K562 (cell line): ENCODE results near the gene MINDY4. TPM values are rescaled to one million over a fixed set of nuclear protein-coding genes. Genes with fewer than 3 reads are reported as not detected.

Experiments
- ATAC-seq: fragments of 200-7000 bp; cut with Tn5 transposase; 3 replicates; pipeline ENCODE4 v1.9.1; 2020; ENCODE audit warnings: moderate library complexity
- BruUV-seq: library from RNA; stranded (reverse); fragments of 400-500 nt; replicated peaks from 2 replicates; lab custom pipeline; 2021; lab: Mats Ljungman, UMichigan
- CTCF ChIA-PET: fragments of 300-600 bp; formaldehyde crosslinking; extraction: SDS; loops from one replicate; lab custom pipeline; 2021; ENCODE audit warnings: low intra/inter-chr PET ratio; lab: Yijun Ruan, JAX
- POLR2A ChIA-PET: fragments of 300-600, 350-650 bp; sonication (Branson Sonifier 250); formaldehyde crosslinking; extraction: SDS; loops from one replicate; lab custom pipeline; 2021; ENCODE audit warnings: antibody characterized with exemption, inconsistent platforms; lab: Yijun Ruan, JAX
- DNase-seq, 4 experiments: peaks; one replicate each; pipeline versions ENCODE4 v3.0.0 to v3.0.0-alpha.2; 2011 to 2018; ENCODE audit warnings: low spot score in 3 of 4, mixed read lengths in 3 of 4; ENCODE audit errors: extremely low read depth in 1 of 4
- FAIRE-seq: peaks from 2 replicates; lab custom pipeline; 2011; peaks lifted over from hg19 to GRCh38; lab: Jason Lieb, UNC
- H2AFZ ChIP-seq: 2 replicates; pipeline ENCODE4 v1.6.0; 2011; ENCODE audit warnings: low read depth, low read length, control low read depth, inconsistent platforms
- H3K27ac ChIP-seq: fragments of 200-600 bp; 3 replicates; pipeline ENCODE4 v1.8.0; 2011; ENCODE audit warnings: low read depth, mild to moderate bottlenecking, control low read depth, inconsistent platforms, low read length, moderate library complexity, mixed read lengths; ENCODE audit errors: extremely low read depth
- H3K27me3 ChIP-seq, 2 experiments: fragments of 300-600 bp in 1 of 2; 2 replicates in 1 of 2; 3 replicates in 1 of 2; pipeline versions ENCODE4 v1.6.0 to v1.8.0; 2011; ENCODE audit warnings: inconsistent platforms in 2 of 2, low read length in 2 of 2, mild to moderate bottlenecking in 1 of 2, mixed read lengths in 1 of 2, moderate library complexity in 1 of 2; ENCODE audit not compliant: control insufficient read depth in 2 of 2, insufficient read depth in 2 of 2
- H3K36me3 ChIP-seq: fragments of 300-600 bp; 3 replicates; pipeline ENCODE4 v1.8.0; 2011; ENCODE audit warnings: mild to moderate bottlenecking, low read length, inconsistent platforms; ENCODE audit not compliant: control insufficient read depth, insufficient read depth
- H3K4me1 ChIP-seq, 2 experiments: fragments of 200-600 bp in 1 of 2; replicated peaks in 1 of 2; 2 replicates in 1 of 2; 3 replicates in 1 of 2; pipeline versions ENCODE4 v1.5.1 to v1.8.0; 2011; ENCODE audit warnings: inconsistent platforms in 2 of 2, low read length in 2 of 2, mild to moderate bottlenecking in 1 of 2, mixed read lengths in 1 of 2, moderate library complexity in 1 of 2; ENCODE audit not compliant: control insufficient read depth in 2 of 2, insufficient read depth in 2 of 2
- H3K4me2 ChIP-seq: 2 replicates; pipeline ENCODE4 v1.6.1; 2011; ENCODE audit warnings: low read length, control low read depth, inconsistent platforms, mixed read lengths; ENCODE audit not compliant: insufficient read depth
- H3K4me3 ChIP-seq: fragments of 200-600 bp; sonication (generic), shearing (Covaris generic); 2 replicates; pipeline ENCODE4 v1.5.1; 2016; ENCODE audit warnings: control low read depth, inconsistent platforms
- H3K79me2 ChIP-seq: fragments of 200-600 bp; 3 replicates; pipeline ENCODE4 v1.8.0; 2011; ENCODE audit warnings: low read length, inconsistent platforms; ENCODE audit not compliant: control insufficient read depth, insufficient read depth
- H3K9ac ChIP-seq, 2 experiments: 2 replicates each; pipeline versions ENCODE4 v1.6.0 to v1.6.1; 2011; ENCODE audit warnings: low read depth in 2 of 2, low read length in 2 of 2, control low read depth in 1 of 2, inconsistent platforms in 1 of 2, mild to moderate bottlenecking in 1 of 2, mixed read lengths in 1 of 2; ENCODE audit not compliant: insufficient read depth in 1 of 2
- H3K9me1 ChIP-seq: one replicate; pipeline ENCODE4 v1.6.0; 2011; ENCODE audit warnings: inconsistent platforms, mild to moderate bottlenecking, low read length, moderate library complexity; ENCODE audit not compliant: control insufficient read depth, insufficient read depth
- H3K9me3 ChIP-seq: replicated peaks from 2 replicates; pipeline ENCODE4 v1.5.1; 2011; ENCODE audit warnings: low read depth, low read length, inconsistent platforms; ENCODE audit not compliant: control insufficient read depth, insufficient read depth
- H4K20me1 ChIP-seq: replicated peaks from 2 replicates; pipeline ENCODE4 v1.6.1; 2011; ENCODE audit warnings: low read length, inconsistent platforms, mixed read lengths; ENCODE audit not compliant: control insufficient read depth, insufficient read depth
- EP300 ChIP-seq: IDR thresholded peaks from 2 replicates; pipeline ENCODE4 v1.6.1; 2012; ENCODE audit warnings: low read length, improper control_type of control experiment
- JUND ChIP-seq, 2 experiments: IDR thresholded peaks; 2 replicates in 1 of 2; 3 replicates in 1 of 2; pipeline ENCODE4 v1.6.1; 2011; ENCODE audit warnings: borderline replicate concordance in 2 of 2, low read depth in 2 of 2, low read length in 2 of 2, improper control_type of control experiment in 1 of 2, missing biosample characterization in 1 of 2, missing genetic modification characterization in 1 of 2, missing genetic modification reagents in 1 of 2
- POLR2AphosphoS2 ChIP-seq: IDR thresholded peaks from 2 replicates; pipeline ENCODE4 v1.6.1; 2012; ENCODE audit warnings: low read length, improper control_type of control experiment
- SMARCC2 ChIP-seq: fragments of 450-650 bp; IDR thresholded peaks from 2 replicates; pipeline ENCODE4 v1.6.1; 2017; ENCODE audit warnings: antibody characterized with exemption, moderate library complexity, mild to moderate bottlenecking, low read depth
- SRSF9 ChIP-seq: fragments of 200-400 bp; formaldehyde crosslinking; IDR thresholded peaks from 2 replicates; pipeline ENCODE4 v1.6.1; 2017; ENCODE audit warnings: low read depth, low read length, borderline replicate concordance
- TOE1 ChIP-seq, 2 experiments: fragments of 450-650 bp in 1 of 2; sonication (generic) in 1 of 2; formaldehyde crosslinking in 1 of 2; IDR thresholded peaks; 2 replicates each; pipeline versions ENCODE4 v1.7.1 to v1.8.0; 2016 to 2022; ENCODE audit warnings: borderline replicate concordance in 2 of 2, mild to moderate bottlenecking in 2 of 2, antibody characterized with exemption in 1 of 2, inconsistent platforms in 1 of 2, low read depth in 1 of 2, missing genetic modification reagents in 1 of 2, moderate library complexity in 1 of 2
- YY1 ChIP-seq, 3 experiments: IDR thresholded peaks; 2 replicates each; pipeline ENCODE4 v1.6.1; 2011; ENCODE audit warnings: low read length in 2 of 3, mild to moderate bottlenecking in 2 of 3, moderate library complexity in 2 of 3, borderline replicate concordance in 1 of 3, control low read depth in 1 of 3, low read depth in 1 of 3; ENCODE audit not compliant: insufficient read depth in 3 of 3, insufficient replicate concordance in 2 of 3, control insufficient read depth in 1 of 3, insufficient read length in 1 of 3; ENCODE audit errors: extremely low read depth in 1 of 3
- ZNF436 ChIP-seq: fragments of 250-450, 450-650 bp; sonication (Bioruptor Pico); formaldehyde crosslinking; IDR thresholded peaks from 2 replicates; pipeline ENCODE4 v1.7.0; 2020; ENCODE audit warnings: mild to moderate bottlenecking
- ZNF79 ChIP-seq: fragments of 250-450 bp; sonication (Bioruptor Pico); IDR thresholded peaks from 2 replicates; pipeline ENCODE4 v1.4.0; 2020; ENCODE audit warnings: low read depth, mild to moderate bottlenecking, moderate library complexity
- WGBS: fragments of 100-300 bp; shearing (Covaris generic); methylation state at CpG from one replicate; pipeline ENCODE4 v1.1.6; 2016; ENCODE audit warnings: low coverage, mixed read lengths; ENCODE audit not compliant: insufficient coverage; ENCODE audit errors: missing lambda C conversion rate; 5-methylcytosine and 5-hydroxymethylcytosine counted together
- in situ Hi-C: fragments of 300-500 bp; cut with MboI; formaldehyde crosslinking; loops from 4 replicates; pipeline ENCODE4 v1.15.0; 2018; ENCODE audit warnings: inconsistent platforms, mixed read lengths
- intact Hi-C: fragments of 100-400 bp; cut with micrococcal nuclease; formaldehyde crosslinking; loops from 2 replicates; pipeline ENCODE4 v1.14.2; 2022
- polyA plus RNA-seq, 8 experiments: library from polyadenylated mRNA; depleted of rRNA in 4 of 8; stranded (reverse) in 5 of 8; unstranded in 3 of 8; fragments of >200 nt; fragmentation: Nextera tagmentation in 2 of 8; fragmentation: Illumina TruSeq in 1 of 8; extraction: Ambion mirVana in 2 of 8; extraction: Trizol in 1 of 8; gene quantifications; 2 replicates each; pipeline versions ENCODE4 v1.2.1 to v1.2.3, GENCODE V29; 2011 to 2014; ENCODE audit warnings: inconsistent platforms in 1 of 8, missing spikeins in 1 of 8
- total RNA-seq, 7 experiments: library from RNA; depleted of rRNA in 6 of 7; stranded (reverse); fragments of >200 nt in 6 of 7; fragmentation: Illumina TruSeq in 2 of 7; extraction: Trizol in 2 of 7; gene quantifications; 2 replicates each; pipeline versions ENCODE4 v1.2.1 to v1.2.3, GENCODE V29; 2011 to 2021; ENCODE audit warnings: low replicate concordance in 1 of 7
- TF ChIP-seq, protein P1 (sequence below): fragments of 250-450 bp; sonication (Bioruptor Pico); IDR thresholded peaks from 2 replicates; pipeline ENCODE4 v1.9.0; 2021; ENCODE audit warnings: mild to moderate bottlenecking
- TF ChIP-seq, protein P2 (sequence below): fragments of 250-450 bp; sonication (Bioruptor Pico); IDR thresholded peaks from 2 replicates; pipeline ENCODE4 v1.5.0; 2022; ENCODE audit warnings: mild to moderate bottlenecking

MINDY4 gene
- total and polyA plus RNA-seq, 9 of the 15 experiments (the other 6 are each of a cell fraction or from before 2014, with no cell fraction given) = 2.1 to 16.7 (median 11.0) TPM

DNA sequence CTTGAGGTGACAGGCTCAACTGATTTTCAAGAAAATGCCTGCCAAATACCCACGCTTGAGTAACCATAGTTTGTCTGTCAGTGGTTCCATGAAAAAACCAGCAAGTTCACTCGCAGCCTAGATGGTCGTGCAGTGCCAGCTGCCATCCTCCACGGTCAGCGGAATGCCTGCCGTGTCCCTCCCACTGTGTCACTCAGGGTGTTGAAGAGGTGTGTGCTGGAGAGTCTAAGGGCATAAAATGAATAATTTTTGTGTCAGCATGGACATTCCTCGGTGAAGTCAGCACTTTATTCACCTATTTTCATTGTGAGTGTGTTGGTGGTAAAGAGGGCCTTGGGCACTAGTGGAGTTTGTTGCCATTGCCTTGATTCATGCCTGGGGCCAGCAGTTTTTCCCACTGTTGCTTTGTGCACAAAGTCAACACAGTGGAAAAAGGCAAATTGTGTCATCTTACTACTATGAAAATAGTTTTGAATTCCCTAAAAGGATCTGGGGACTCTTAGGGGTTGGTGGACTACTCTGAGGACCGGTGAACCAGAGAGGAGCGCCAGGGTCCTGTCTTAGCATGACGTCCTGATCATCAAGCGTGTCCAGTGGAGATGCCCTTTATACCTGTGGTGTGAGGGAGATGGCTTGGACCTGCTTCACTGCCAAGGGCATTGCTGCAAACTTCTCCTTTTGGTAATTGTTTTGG is 17.6 kb downstream of the MINDY4 start:
- 76% methylated on average over 11 of the region's 11 CpGs for WGBS
- H2AFZ ChIP-seq = no peak overlapping the region
- no peak overlapping the region for H3K27ac ChIP-seq
- H3K27me3 ChIP-seq = no peaks in the 10 kb centered on the region
- ChIA-PET CTCF (no interaction called here), POLR2A (no interaction called here)
- no peaks in the 10 kb centered on the region for H3K9me1 ChIP-seq
- TF ChIP-seq ZNF436 (CRISPR knock-in tag) = no peak
- no peak for TF ChIP-seq TOE1 (IDR thresholded peaks at IDR 0.05; ENCODE audit: borderline replicate concordance)
- TF ChIP-seq TOE1 (CRISPR knock-in tag; IDR thresholded peaks at IDR 0.05; ENCODE audit: borderline replicate concordance, low read depth) = no peak
- TF ChIP-seq, protein P1, sequence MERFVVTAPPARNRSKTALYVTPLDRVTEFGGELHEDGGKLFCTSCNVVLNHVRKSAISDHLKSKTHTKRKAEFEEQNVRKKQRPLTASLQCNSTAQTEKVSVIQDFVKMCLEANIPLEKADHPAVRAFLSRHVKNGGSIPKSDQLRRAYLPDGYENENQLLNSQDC (CRISPR knock-in tag) = no peak
- no peak for TF ChIP-seq SMARCC2
- TF ChIP-seq, protein P2, sequence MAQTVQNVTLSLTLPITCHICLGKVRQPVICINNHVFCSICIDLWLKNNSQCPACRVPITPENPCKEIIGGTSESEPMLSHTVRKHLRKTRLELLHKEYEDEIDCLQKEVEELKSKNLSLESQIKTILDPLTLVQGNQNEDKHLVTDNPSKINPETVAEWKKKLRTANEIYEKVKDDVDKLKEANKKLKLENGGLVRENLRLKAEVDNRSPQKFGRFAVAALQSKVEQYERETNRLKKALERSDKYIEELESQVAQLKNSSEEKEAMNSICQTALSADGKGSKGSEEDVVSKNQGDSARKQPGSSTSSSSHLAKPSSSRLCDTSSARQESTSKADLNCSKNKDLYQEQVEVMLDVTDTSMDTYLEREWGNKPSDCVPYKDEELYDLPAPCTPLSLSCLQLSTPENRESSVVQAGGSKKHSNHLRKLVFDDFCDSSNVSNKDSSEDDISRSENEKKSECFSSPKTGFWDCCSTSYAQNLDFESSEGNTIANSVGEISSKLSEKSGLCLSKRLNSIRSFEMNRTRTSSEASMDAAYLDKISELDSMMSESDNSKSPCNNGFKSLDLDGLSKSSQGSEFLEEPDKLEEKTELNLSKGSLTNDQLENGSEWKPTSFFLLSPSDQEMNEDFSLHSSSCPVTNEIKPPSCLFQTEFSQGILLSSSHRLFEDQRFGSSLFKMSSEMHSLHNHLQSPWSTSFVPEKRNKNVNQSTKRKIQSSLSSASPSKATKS (CRISPR knock-in tag) = no peak
- no peak for TF ChIP-seq ZNF79 (CRISPR knock-in tag)
- TF ChIP-seq SRSF9 = no peak
- no peak for TF ChIP-seq EP300
- TF ChIP-seq YY1 (IDR thresholded peaks at IDR 0.05; ENCODE audit: borderline replicate concordance in 1 of 3, control insufficient read depth in 1 of 3, extremely low read depth in 1 of 3, insufficient read depth in 3 of 3, insufficient read length in 1 of 3, insufficient replicate concordance in 2 of 3, low read depth in 1 of 3, low read length in 2 of 3) = no peak
- TF ChIP-seq POLR2AphosphoS2 = no peak
- TF ChIP-seq JUND (IDR thresholded peaks at IDR 0.05; ENCODE audit: borderline replicate concordance, low read depth, low read length) = no peak
- TF ChIP-seq JUND (tag; IDR thresholded peaks at IDR 0.05; ENCODE audit: borderline replicate concordance, low read depth, low read length) = no peak
- no TSS peak for BruUV-seq
- in situ Hi-C loops = no loop called here
- ATAC-seq (no peak), DNase-seq (no peak), FAIRE-seq (no peak)
- no peak overlapping the region for H3K4me3 ChIP-seq
- H3K9ac ChIP-seq = no peak overlapping the region
- H3K79me2 ChIP-seq = no peaks in the 10 kb centered on the region
- H3K9me3 ChIP-seq = no peaks in the 10 kb centered on the region
- H3K4me1 ChIP-seq = 0 out of 5 replicates have a peak, but pooled peaks cover 0 to 3% of the 10 kb centered on the region in 2 experiments
- intact Hi-C loops = no loop called here
- H3K36me3 ChIP-seq = peaks cover 74% of the 10 kb centered on the region; the same call in 2 of the 3 replicates
- no peaks in the 10 kb centered on the region for H4K20me1 ChIP-seq
- no peak overlapping the region for H3K4me2 ChIP-seq
